Esophagus squamous epithelium (tissue), 4 donors: Measurements from ENCODE around the gene MPZL1.

Experiments used
- CTCF ChIP-seq, 6 experiments: fragments of 450-650 bp in 4 of 6; fragments of 200-600 bp in 2 of 6; sonication (generic) in 2 of 6; IDR thresholded peaks; one replicate each; pipeline ENCODE4 v1.5.1; 2016 to 2019; ENCODE audit warnings: antibody characterized with exemption in 6 of 6, mild to moderate bottlenecking in 4 of 6, moderate library complexity in 4 of 6
- POLR2A ChIP-seq, 4 donors: fragments of 450-650 bp; IDR thresholded peaks; one replicate each; pipeline ENCODE4 v1.6.1; 2017; ENCODE audit warnings: antibody characterized with exemption in 4 of 4, mild to moderate bottlenecking in 4 of 4, moderate library complexity in 3 of 4

GRCh38 chr1:167767761-167768160 lies 46.0 kb downstream of the MPZL1 start:
- no peak for TF ChIP-seq CTCF (IDR thresholded peaks at IDR 0.05)
- no peak for TF ChIP-seq POLR2A (IDR thresholded peaks at IDR 0.05)
